Measurements from ENCODE around the gene BTN3A1.
A peak's percentile ranks its signal among the peaks of the same experiment; 100 is the strongest.

BTN3A1 gene

DNA sequence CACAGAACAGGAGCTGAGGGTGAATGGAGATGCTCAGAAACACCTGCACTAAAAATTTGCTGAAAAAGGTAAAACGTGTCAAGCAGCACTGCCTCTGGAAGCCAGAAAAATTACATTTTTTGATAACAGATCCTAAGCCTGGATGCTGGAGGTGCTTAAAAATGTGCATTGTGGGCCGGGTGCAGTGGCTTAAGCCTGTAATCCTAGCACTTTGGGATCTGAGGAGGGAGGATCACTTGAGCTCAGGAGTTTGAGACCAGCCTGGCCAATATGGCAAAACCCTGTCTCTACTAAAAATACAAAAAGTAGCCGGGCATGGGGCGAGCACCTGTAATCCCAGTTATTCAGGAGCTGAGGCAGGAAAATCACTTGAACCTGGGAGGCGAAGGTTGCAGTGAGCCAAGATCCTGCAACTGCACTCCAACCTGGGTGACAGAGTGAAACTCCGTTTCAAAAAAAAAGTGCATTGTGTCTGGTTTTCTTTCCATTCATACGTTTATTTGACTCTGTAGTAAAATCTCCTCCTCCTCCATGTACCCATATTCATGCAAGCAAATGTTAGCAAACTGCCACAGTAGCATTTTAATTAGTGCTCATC lies 587 bp upstream of the BTN3A1 start:
- H3K4me3 ChIP-seq (ENCODE audit: low read length) = peak overlapping the region; percentile 85
- no peak for TF ChIP-seq CTCF (IDR thresholded peaks at IDR 0.05; ENCODE audit: insufficient read depth, low read depth, low read length, missing control alignments)
- DNase-seq (ENCODE audit: low read depth) = no peak

GRCh38 chr6:26403893-26404292 lies 1.8 kb downstream of the BTN3A1 start:
- H3K4me3 ChIP-seq (ENCODE audit: low read length) = no peak overlapping the region
- no peak for DNase-seq (ENCODE audit: low read depth)
- no peak for TF ChIP-seq CTCF (IDR thresholded peaks at IDR 0.05; ENCODE audit: insufficient read depth, low read depth, low read length, missing control alignments)

- no peak for DNase-seq (ENCODE audit: low read depth)
- no peak for TF ChIP-seq CTCF (IDR thresholded peaks at IDR 0.05; ENCODE audit: insufficient read depth, low read depth, low read length, missing control alignments)
- no peak overlapping the region for H3K4me3 ChIP-seq (ENCODE audit: low read length)
Measured at GRCh38 chr6:26404546-26404945, 2.5 kb downstream of the BTN3A1 start.

DNA sequence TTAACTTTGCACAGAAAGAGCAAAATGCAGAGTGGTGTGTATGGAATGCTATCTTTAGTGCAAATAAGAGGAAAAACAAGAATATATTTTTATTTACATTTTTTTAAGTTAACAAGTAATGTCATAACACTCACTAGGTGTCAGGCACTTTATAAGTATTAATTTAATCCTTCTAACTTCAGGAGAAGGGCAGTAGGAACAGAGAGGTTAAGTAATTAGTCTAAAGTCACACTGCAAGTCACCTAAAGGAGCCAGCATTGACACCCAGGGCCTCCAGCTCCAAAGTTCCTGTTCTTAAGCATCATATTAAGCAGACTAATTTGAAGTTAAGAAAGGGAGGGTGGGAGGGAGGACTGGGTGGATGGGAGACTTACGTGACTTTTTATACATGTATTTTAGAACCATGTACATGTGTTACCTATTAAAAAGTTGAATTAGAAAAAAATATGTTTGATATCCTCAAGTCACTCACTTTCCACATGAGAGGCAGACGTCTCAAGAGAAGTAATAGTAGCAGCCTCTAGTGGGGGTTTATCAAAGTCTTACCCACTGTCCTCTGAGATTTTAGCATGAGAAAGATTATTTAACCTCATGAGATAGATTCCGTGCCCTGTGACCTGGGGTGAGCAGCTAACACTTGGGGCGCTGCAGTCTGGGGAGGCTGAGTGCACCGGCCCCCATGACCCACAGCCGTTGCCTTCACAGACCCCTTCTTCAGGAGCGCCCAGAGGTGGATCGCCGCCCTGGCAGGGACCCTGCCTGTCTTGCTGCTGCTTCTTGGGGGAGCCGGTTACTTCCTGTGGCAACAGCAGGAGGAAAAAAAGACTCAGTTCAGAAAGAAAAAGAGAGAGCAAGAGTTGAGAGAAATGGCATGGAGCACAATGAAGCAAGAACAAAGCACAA lies 7.0 kb downstream of the BTN3A1 start:
- H3K4me3 ChIP-seq (ENCODE audit: low read length) = no peak overlapping the region
- no peak for TF ChIP-seq CTCF (IDR thresholded peaks at IDR 0.05; ENCODE audit: insufficient read depth, low read depth, low read length, missing control alignments)
- DNase-seq (ENCODE audit: low read depth) = no peak

GRCh38 chr6:26411751-26412150 lies 9.7 kb downstream of the BTN3A1 start:
- peak; percentile 10 for DNase-seq (ENCODE audit: low read depth)
- TF ChIP-seq CTCF (IDR thresholded peaks at IDR 0.05; ENCODE audit: insufficient read depth, low read depth, low read length, missing control alignments) = no peak
- H3K4me3 ChIP-seq (ENCODE audit: low read length) = no peak overlapping the region

GRCh38 chr6:26412228-26412627 lies 10.2 kb downstream of the BTN3A1 start:
- TF ChIP-seq CTCF (IDR thresholded peaks at IDR 0.05; ENCODE audit: insufficient read depth, low read depth, low read length, missing control alignments) = no peak
- H3K4me3 ChIP-seq (ENCODE audit: low read length) = no peak overlapping the region
- no peak for DNase-seq (ENCODE audit: low read depth)

Data from epithelial cell of esophagus (primary cell).